ENCODE results near the gene FGF18. TPM values are rescaled to one million over a fixed set of nuclear protein-coding genes. Genes with fewer than 3 reads are reported as not detected.

The FGF18 gene
- total and polyA plus RNA-seq, 9 of the 15 experiments (the other 6 are each of a cell fraction or from before 2014, with no cell fraction given), result 0.05 to 0.18 (median 0.11) TPM; not detected in 6

DNA sequence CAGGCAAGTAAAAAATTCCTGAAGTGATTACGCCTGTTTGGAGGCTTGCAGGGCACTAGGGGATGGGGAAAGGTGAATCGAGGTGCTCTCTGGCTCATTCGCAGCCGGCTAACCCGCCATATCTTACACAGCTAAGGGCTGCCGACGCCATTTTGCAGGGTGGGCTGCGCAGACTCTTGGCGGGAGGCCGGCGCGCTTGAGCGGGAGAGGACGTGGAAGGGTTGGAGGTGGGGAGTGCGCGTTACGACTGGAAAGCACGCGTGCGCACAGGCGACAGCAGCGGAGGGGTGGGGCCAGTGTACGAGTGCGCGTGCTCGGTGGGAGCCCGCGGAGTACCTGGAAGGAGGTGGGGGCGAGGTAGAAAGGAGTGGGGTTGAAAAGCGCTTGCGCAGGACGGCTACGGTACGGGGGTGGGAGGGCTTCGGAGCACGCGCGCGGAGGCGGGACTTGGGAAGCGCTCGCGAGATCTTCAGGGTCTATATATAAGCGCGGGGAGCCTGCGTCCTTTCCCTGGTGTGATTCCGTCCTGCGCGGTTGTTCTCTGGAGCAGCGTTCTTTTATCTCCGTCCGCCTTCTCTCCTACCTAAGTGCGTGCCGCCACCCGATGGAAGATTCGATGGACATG, 32.0 kb upstream of the FGF18 start, which contains the start of gene NPM1 (continued):
- TF ChIP-seq ZNF318 (IDR thresholded peaks at IDR 0.05; ENCODE audit: borderline replicate concordance in 1 of 2, low read depth in 1 of 2) (no peak), CBFA2T2 (conservative IDR thresholded peaks at IDR 0.05) (no peak), PHB (CRISPR knock-in tag; IDR thresholded peaks at IDR 0.05) (no peak), RBM34 (IDR thresholded peaks at IDR 0.05; ENCODE audit: borderline replicate concordance, insufficient read depth, low read length) (no peak), ELK3 (CRISPR knock-in tag; IDR thresholded peaks at IDR 0.05) (no peak), ATF6 (CRISPR knock-in tag; IDR thresholded peaks at IDR 0.05) (no peak), ZNF780A (CRISPR knock-in tag; IDR thresholded peaks at IDR 0.05) (no peak)
- TF ChIP-seq, protein P1, sequence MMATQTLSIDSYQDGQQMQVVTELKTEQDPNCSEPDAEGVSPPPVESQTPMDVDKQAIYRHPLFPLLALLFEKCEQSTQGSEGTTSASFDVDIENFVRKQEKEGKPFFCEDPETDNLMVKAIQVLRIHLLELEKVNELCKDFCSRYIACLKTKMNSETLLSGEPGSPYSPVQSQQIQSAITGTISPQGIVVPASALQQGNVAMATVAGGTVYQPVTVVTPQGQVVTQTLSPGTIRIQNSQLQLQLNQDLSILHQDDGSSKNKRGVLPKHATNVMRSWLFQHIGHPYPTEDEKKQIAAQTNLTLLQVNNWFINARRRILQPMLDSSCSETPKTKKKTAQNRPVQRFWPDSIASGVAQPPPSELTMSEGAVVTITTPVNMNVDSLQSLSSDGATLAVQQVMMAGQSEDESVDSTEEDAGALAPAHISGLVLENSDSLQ (IDR thresholded peaks at IDR 0.05), result no peak
- TF ChIP-seq, protein P2, sequence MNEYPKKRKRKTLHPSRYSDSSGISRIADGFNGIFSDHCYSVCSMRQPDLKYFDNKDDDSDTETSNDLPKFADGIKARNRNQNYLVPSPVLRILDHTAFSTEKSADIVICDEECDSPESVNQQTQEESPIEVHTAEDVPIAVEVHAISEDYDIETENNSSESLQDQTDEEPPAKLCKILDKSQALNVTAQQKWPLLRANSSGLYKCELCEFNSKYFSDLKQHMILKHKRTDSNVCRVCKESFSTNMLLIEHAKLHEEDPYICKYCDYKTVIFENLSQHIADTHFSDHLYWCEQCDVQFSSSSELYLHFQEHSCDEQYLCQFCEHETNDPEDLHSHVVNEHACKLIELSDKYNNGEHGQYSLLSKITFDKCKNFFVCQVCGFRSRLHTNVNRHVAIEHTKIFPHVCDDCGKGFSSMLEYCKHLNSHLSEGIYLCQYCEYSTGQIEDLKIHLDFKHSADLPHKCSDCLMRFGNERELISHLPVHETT (CRISPR knock-in tag; conservative IDR thresholded peaks at IDR 0.05 in 1 of 2, IDR thresholded peaks at IDR 0.05 in 1 of 2), result 0 out of 4 replicates have a peak, but pooled peaks of 1 of the 2 experiments have one; percentile 29
- TF ChIP-seq, protein P3, sequence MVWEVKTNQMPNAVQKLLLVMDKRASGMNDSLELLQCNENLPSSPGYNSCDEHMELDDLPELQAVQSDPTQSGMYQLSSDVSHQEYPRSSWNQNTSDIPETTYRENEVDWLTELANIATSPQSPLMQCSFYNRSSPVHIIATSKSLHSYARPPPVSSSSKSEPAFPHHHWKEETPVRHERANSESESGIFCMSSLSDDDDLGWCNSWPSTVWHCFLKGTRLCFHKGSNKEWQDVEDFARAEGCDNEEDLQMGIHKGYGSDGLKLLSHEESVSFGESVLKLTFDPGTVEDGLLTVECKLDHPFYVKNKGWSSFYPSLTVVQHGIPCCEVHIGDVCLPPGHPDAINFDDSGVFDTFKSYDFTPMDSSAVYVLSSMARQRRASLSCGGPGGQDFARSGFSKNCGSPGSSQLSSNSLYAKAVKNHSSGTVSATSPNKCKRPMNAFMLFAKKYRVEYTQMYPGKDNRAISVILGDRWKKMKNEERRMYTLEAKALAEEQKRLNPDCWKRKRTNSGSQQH (CRISPR knock-in tag; IDR thresholded peaks at IDR 0.05), result no peak
